KG1 (cell line): ENCODE results near the gene AKAP6.
A peak's percentile ranks its signal among the peaks of the same experiment; 100 is the strongest.

Experiments used
- DNase-seq: peaks from one replicate; lab custom pipeline; 2025; lab: John Stamatoyannopoulos, UW

The AKAP6 gene

DNA sequence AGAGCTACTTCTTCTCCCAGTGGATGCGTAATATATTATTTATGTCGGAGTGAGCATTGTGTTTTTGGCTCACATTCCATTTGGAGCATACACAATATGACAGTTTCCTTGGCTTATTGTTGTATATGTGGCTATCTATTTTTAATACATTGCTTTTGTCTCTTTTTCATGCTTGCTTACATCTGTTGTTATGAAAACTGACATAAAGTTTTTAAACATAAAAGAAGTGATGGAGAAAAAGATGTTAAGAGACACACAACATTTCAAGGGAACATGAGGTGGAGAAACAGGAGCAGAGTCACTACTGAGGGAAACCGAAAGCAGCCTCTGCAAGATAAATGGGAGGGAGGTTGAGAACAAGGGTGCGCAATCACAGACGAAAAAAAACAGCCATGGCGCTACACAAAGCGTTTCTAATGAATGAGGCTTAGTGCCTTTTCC, 381.2 kb downstream of the AKAP6 start:
- DNase-seq: no peak

DNA sequence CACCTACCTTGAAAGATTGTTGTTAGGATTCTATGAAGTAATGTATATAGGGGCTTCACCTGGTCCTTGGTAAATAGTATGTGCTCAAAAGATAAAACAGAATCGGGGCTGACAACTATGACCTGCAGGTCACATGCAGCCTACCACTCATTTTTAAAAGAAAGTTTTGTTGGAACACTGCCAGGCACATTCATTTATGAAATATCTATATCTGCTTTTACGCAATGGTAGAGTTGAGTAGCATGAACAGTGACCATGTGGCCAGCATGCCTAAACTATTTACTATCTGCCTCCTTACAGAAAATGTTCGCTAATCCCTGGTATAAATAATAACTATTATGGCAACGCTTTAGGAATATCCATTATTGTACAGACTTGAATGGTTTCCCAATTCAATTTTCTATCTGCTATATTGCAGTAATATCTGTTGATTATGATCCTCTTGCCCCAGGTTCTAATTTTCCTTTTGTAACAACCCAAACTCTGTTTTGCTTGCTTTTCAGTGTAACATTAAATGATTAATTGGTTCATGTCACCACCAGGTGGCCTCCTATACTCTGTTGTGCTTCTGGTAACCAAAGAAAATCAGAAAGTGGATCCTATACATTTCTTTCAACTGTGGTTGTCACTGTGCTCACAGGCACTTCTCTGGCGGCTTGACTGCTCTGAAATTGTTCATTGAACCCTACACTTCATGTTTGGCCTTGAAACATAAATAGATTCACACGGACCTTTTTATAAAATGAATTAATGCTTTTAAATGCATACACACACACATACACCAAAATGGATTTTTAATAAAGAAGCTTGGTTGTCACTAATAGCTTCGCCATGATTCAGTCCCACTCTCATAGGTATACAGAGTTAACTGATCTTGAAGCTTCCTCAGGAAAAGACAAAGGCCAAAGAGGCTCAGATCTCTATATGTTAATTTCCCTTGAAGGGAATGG, 381.9 kb downstream of the AKAP6 start:
- peak; percentile 4 for DNase-seq

DNA sequence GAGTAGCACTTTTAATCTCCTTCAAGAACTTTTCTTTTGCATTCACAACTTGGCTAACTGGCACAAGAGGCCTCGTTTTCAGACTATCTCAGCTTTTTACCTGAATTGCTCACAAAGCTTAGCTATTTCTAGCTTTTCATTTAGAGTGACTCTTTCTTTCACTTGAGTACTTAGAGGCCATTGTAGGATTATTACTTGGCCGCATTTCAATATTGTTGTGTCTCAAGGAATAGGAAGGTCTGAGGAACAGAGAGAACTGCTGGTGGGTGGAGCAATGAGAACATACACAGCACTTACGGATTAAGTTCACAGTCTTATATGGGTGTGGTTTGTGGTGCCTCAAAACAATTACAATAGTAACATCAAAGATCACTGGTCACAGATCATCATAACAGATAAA, 384.8 kb downstream of the AKAP6 start:
- DNase-seq: no peak

DNA sequence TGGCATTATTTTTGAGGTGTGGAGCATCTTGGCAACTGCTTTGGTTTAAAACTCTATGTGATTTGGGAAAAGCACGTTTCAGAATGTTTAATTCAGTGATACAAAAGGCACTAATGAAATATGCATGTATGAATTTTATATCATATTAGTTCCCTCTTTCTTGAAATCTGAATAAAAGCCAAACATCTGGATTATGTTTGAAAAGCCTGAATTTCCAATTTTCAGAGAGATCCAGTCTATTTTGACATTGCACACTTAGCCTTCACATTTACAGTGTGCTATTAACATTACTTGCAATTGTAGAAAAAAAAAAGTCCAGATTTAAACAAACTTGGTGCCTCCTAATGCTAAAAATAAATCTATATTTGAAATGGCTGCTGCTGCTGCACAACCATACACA, 390.5 kb downstream of the AKAP6 start:
- DNase-seq: no peak

DNA sequence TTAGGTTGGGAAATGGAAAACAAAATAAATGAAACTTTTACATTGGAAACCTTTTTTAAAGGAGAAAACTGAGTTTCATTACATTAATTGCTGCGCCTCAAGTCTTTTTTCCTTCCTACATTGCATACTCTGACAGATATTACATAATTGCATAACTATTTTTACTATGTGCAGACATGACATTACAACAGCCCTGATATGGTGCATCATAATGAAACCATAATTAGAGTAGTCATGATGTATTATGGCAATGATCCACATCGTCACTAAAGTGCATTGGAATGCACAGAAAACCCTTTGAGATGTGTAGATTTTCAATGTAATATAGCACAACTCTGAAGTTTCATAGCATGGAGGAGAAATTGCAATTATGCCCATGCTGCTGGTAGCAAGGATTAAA, 391.8 kb downstream of the AKAP6 start:
- no peak for DNase-seq

DNA sequence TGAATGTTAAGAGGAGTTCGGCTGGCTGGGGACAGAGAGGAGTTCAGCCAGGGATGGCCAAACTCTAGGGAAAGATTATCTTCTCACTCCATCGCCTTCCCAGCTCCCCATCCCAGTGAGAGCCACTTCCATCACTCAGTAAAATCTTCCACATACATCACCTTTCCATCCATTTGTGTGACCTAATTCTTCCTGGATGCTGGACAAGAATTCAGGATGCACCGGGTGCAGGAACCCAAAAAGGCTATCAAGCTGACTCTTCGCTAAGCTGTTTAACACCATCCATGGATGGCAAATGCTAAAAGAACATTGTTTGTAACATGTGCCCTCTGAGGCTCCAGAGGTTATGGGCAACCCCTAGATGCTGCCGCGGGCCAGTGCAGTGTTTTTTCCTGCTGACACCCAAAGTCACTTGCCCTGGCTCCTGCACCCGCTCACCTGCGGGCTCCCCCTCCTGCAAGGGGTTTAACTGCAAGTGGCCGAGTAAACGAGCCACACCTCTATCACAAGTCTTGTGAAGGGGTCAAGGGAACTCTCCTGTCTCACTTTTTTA, 393.6 kb downstream of the AKAP6 start:
- DNase-seq: no peak

DNA sequence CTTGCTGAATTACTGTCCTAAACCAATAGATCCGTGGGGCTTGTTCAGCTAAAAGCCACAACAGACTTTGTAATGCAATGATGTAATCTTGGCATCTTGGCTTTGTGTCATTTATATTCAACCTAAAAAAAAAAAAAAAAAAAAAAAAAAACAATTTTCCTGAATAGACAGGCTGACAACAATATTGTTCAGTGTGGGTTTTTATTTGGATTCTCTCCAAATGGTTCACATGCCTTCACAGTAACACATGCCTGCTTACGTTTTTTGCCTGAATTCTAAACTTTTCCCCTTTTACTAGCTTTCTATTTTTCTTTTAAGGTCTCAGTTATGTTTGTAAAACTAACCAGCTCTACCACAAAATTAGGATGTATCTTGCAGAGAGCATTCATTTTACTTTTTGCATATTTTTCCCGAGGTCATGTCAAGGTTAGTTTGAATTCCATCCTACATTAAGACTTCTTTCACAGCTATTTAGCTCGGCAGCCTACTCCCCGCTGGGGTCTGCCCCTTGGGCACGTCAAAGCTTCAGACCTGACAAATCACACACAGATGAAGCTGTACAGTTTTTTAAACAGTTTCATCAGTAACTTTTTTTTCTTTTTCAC, 395.9 kb downstream of the AKAP6 start:
- DNase-seq: no peak

DNA sequence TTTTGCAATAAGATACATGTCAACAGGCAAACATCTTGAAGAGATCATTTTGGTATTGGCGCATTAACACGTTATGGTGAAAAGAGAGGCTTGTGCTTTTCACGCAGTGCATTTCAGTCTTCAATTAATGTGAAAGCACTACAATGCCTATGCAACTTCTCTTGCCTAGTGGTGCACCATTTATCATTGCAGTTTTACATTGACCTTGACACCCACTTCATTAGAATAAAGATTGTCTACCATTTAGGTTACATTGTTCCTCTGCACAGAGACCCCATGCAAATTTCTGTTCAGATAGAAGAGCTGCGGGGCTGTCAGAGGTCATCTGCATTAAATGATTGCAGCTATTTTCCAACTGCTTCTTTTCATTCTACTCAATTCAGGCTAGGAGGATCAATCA, 397.4 kb downstream of the AKAP6 start:
- no peak for DNase-seq

DNA sequence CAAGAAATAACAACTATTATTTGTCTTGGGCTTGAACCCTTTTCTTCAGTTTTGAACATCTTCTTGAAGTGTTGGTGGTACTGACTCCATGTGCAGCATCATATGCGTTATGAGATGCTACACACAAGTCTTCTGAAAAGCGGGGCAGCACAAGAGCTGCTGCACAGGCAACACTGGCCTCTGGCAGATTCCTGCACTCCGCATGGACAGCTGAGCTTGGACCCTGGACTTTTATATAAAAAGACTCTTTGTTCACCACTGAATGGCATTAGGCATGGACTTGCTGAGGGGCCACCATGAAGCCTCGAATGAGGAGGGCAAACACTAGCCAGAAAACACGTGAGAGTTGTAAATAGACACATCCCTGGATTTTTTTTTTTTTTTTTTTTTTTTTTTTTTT, 398.7 kb downstream of the AKAP6 start:
- no peak for DNase-seq

DNA sequence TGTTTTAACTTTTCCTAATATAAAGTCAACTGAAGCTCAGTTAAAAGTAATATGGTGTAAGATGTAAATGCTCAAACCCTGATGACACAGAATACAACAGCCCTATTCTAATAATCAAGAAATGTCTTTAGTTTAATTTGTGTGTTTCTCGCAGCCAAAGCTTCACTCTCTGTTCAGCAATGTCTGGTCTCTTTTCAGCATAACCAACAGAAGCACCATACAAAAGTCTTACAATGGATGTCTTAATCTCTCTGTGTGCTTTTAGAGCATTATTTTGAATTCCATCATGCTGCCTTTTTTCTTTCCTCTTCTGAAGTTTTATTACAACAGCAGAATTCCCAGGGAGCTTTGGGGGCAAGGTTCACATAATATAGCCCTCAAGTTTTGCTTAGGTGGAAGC, 399.4 kb downstream of the AKAP6 start:
- DNase-seq: no peak

DNA sequence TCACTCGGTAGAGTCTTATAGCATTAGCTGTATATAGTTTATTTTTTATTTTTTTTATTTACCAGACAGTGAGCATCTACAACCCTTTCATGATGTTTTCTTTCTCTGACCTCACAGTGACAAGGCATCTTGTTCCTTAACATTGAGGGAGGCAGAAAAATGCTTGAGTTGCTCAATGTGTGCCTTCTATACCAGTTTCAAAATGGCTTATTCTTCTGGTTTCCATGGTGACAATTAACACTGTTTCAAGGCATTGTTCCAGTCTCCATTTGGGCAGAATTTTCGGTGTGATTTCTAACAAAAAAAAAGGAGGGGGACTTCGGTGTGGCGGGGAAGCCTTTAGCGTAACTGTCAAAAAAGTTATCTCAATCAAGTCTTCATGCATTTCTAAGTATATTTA, 399.9 kb downstream of the AKAP6 start:
- no peak for DNase-seq

DNA sequence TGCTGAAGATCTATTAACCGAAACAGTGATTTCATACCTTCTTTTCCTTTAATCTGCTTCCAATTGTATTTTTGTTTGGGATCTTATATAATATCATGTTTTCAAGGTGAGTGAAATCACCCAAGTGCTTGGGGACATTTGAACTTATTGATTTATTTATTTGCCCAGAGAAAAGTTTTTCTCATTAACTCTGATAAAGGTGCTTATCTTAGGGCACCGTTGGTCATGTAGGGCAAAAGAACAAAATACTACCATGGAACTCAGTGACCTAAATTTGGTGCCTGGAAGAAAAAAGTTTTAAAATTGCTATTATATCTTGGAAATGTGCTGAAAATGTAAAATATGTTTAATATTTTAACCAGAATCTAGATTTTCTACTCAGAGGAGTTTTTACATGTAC, 402.2 kb downstream of the AKAP6 start:
- no peak for DNase-seq

DNA sequence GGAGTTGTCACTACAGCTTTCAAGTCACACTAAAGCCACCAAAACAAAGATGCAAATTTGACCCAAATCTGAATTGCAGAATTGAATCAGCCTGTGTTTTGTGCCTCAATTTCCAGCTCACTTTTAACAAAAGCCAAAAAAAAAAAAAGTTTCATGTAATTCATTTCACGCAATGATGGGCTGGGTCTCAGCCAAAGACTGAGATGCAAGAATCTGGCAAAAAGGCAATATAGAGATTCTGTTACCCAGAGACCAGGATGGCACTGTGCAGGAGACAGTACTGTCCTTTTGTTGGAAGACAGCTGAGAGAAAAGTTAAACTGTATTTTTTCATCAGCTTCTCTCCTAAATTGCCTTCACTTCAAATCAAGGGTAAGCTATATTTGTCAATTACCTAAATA, 403.9 kb downstream of the AKAP6 start:
- no peak for DNase-seq

DNA sequence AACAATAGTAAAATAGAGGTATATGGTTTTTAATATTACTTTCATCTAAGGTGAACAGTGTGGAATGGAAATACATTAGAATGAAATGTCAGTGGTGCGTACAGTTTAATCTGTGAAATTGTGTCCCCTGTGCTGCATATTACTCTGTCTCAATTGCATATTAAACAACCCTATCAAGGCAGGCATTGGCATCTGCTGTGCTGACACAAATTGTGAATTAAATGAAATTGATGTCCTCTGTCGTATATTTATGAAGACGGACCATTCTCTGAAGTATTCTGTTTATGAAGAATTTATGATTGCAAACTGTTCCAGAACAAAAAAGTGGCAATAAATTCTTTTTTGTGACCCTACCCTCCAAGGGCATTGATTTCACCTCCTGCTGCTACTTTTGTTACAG, 405.2 kb downstream of the AKAP6 start:
- no peak for DNase-seq

DNA sequence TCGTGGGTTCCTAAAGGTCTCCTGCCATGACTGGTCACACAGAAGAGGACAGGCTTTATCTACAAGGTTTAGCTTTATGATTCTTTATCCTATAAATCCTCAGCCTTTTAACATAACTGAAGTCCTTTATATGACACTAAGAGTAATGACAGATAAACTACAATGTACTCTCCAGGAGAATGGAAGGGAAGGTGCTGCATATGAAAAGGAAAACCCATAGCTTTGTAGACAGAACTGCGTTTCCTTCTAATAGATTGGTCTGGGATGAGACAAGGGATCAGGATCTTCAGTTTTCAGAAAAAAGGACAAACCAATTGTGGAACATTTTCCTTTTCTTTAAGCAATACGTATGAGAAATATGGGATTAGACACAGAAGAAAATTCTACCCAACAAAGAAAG, 408.5 kb downstream of the AKAP6 start:
- no peak for DNase-seq

DNA sequence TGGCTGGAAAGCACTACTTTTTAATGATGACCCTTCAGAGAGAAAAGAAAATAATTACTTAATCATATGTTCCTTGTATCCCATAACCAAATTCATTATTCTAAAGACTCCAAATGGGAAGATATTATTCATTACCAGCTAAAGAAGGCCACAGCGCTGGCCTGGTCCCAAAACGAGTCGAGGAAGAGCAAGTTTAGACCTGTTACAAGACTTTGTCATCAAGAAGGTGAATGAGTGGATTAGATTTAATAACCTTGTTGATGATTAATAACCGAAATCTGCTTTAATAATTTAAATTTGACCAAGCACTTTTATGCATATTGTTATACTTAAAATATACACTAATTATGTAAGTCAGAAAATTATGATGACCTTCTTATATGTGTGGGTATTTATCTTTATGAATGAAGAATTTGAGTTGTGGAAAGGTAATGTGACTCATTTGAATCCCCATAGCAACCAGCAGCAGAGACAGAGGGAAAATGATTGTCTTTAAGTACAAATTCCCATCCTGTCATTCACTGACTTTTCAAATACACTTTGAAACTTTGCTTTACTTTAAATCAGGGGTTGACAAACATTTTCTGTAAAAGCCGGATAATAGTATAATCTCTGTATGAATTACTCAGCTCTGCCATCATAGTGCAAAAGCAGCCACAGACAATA, 409.2 kb downstream of the AKAP6 start:
- no peak for DNase-seq

DNA sequence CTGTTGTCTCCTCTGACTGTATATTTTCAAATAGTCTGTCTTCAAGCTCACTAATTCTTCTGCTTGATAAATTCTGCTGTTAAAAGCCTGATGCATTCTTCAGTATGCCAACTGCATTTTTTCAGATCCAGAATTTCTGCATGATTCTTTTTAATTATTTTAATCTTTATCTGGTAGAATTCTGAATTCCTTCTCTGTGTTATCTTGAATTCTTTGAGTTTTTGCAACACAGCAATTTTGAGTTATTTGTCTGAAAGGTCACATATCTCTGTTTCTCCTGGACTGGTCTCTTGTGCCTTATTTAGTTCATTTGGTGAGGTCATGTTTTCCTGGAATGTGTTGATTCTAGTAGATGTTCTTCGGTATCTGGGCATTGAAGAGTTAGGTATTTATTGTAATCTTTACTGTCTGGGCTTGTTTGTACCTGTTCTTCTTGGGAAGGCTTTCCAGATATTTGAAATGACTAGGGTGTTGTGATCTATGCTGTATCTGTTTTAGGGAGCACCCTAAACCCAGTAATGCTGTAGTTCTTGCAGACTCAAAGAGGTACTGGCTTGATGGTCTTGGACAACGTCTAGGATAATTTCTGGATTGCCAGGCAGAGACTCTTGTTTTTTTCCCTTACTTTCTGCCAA, 415.8 kb downstream of the AKAP6 start:
- DNase-seq: no peak

DNA sequence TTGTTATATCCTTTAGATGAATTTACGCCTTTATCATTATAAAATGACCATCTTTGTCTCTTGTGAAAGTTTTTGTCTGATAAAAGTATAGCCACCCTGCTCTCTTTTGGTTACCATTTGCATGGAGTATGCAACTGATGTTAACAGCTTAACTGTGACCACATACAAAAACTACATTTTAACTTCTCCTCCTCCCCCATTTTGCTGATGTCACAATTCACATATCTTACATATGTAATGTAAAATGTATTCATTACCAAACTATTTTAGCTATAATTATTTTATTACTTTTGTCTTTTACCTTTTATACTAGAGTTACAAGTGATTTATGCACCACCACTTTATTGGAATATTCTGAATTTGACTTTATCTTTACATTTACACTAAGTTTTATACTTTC, 425.1 kb downstream of the AKAP6 start:
- DNase-seq: no peak

DNA sequence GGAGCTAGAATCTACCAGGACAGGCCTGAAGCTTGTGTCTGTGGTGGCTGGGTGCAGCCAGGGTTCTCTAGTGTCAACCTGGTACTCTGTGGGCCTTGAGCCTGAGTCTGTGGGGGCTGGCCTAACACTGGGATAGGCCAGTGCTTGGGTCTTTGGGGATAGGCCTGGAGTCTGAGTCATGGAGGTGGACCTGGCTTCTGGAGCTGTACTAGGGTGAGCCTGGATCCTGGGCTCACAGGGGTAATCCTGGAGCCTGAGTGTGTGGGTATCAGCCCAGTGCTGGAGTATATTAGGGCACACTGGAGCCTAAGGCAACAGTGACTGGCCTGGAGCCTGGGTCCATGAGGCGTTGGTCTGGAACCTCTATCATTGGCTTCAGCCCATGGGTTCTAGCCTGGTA, 427.1 kb downstream of the AKAP6 start:
- DNase-seq: no peak

DNA sequence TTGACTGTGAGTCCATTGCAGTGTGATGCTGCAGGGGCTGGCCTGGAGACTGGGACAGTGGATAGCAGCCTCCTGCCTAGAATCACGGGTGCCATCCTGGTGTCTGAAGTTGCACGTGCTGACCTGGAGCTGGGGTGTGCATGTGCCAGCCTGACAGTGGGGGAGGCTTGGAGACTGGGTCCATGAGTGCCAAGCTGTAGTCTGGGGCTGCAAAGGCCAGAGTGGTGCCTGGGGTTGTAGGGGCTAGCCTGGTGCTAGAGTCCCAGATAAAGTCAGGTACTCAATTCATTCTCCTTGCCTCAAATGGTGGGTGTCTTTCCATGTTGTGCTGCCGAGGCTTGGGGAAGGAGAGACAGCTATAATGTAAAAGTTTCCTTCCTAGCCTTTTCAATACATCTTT, 427.7 kb downstream of the AKAP6 start:
- no peak for DNase-seq

DNA sequence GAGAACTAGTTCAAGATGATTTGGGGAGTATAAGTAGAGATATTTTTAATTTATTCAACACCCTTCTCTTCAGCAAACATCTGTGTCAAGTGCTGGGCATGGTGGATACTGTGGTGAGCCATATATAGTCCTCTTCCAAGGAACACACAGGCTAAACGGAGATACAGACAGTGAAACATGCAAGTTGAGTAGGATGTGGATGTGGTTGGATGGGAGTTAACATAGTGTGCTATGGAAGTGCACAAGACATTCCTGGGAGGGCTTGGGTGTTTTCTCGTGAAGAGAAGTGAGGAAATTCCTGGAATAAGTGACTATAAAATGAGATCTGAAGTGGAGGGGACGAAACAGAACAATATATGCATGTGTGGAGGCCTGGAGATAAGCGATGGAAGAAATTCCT, 428.5 kb downstream of the AKAP6 start:
- DNase-seq: no peak

DNA sequence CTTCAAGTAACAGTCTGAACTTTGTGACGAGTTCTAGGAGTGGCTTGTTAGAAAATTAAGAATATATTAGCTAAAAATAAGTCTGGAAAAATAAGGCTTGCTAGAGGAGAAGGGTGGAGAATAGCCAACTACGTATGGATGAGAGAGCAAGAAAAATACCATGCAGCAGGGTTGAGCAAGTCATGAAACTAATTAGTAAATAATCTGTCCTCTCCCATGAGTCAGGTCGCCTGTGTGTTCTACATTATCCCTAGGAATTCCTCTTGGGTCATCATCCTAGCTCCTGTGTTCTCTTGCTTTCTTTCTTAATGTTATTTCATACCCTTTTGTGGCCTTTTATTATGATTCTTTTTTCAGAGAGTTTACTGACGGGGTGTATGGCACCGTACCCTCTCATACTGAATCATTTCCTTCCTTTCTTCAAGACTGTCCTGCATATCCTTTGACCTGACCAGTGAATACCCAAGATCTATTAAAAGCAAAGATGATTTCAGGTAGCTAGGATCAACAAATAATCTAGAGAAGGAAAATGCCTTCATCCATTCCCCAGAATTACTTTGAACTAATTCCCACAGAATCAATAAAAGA, 432.4 kb downstream of the AKAP6 start:
- no peak for DNase-seq
